GM15510 (cell line): Measurements from ENCODE around the gene PAFAH1B2.

Experiments used
- POLR2A ChIP-seq: IDR thresholded peaks from 3 replicates; pipeline ENCODE4 v1.6.1; 2011; ENCODE audit warnings: borderline replicate concordance; ENCODE audit not compliant: insufficient read length; ENCODE audit errors: extremely low read depth

Gene PAFAH1B2

DNA sequence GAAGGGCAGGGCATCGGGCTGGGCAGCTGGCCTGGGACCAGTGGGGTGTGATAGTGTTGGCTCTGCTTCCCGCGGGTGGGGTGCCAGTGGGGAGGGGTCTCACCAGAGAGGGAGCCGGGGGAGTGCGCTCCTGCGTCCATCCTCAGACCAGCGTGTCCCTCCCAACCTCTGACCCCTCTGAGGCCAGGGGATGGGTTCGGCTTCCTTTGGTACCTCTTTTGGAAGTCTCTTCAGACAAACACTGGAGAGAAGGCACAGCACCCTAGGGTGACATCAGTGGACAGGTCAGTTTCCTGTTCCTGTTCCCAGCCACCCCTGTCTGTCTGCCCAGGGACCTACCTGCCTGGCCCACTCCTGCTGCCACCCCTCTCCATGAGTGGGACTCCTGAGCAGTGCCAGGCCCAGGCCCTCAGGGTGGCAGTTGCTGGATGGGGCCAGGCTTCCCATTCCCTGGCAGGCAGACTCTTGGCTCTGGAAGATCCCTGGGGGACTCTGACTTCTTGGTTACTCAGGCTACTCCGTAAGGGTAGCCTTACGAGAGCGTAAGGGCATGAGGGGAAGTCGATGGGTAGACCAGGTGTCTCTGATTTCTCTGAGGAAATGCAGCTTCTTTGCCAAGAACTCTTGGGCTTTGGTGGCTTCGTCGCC is 57.7 kb downstream of the PAFAH1B2 start:
- no peak for TF ChIP-seq POLR2A

DNA sequence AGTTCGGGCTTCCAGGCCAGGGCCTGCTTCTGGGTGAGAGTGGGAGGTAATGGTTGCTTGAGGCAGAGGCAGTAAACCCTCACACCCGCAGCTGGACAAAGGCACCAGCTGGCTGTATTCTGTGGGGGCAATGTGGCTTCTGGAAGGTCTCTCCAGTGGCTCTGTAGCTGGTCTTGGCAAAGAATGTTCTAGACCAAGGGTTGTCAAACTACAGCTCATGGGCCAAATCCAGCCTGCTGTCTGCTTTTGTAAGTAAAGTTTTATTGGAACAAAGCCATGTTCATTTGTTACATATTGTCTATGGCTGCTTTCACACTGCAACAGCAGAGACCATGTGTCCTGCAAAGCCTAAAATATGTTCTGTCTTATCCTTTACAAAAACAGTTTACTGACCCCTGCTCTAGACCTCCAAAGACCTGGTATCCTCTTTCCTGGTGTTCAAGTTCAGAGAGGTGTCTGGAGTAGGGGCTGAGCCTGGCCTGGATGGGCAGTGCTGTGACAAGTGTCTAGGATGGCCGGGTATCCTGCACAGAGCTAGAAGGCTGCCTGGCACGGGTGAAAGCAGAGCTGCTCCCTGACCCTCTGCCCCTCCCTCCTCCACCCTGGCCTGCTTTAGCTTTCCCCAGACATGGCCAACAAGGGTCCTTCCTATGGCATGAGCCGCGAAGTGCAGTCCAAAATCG is 58.4 kb downstream of the PAFAH1B2 start:
- no peak for TF ChIP-seq POLR2A

DNA sequence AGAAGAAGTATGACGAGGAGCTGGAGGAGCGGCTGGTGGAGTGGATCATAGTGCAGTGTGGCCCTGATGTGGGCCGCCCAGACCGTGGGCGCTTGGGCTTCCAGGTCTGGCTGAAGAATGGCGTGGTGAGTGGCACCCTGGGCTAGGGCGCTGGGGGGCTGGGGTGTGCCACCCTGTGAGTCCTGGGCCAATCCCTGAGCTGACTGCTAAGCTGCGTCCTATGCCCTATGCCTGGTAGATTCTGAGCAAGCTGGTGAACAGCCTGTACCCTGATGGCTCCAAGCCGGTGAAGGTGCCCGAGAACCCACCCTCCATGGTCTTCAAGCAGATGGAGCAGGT is 59.0 kb downstream of the PAFAH1B2 start:
- TF ChIP-seq POLR2A: no peak

DNA sequence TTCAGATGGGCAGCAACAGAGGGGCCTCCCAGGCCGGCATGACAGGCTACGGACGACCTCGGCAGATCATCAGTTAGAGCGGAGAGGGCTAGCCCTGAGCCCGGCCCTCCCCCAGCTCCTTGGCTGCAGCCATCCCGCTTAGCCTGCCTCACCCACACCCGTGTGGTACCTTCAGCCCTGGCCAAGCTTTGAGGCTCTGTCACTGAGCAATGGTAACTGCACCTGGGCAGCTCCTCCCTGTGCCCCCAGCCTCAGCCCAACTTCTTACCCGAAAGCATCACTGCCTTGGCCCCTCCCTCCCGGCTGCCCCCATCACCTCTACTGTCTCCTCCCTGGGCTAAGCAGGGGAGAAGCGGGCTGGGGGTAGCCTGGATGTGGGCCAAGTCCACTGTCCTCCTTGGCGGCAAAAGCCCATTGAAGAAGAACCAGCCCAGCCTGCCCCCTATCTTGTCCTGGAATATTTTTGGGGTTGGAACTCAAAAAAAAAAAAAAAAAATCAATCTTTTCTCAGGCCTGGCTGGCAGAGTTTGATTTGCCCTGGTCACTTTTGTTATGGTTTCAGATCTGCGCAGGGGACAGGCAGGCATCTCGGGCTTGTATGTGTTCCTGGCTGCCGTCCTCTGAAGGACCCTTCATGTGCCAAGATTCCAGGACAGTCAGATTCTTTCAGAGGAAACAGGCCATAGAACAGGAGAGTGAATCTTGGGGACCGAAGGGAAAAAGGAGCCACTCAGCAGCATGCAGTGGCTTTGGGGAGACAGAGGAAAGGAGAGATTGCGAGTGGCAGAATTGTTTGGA is 60.4 kb downstream of the PAFAH1B2 start:
- TF ChIP-seq POLR2A: no peak

DNA sequence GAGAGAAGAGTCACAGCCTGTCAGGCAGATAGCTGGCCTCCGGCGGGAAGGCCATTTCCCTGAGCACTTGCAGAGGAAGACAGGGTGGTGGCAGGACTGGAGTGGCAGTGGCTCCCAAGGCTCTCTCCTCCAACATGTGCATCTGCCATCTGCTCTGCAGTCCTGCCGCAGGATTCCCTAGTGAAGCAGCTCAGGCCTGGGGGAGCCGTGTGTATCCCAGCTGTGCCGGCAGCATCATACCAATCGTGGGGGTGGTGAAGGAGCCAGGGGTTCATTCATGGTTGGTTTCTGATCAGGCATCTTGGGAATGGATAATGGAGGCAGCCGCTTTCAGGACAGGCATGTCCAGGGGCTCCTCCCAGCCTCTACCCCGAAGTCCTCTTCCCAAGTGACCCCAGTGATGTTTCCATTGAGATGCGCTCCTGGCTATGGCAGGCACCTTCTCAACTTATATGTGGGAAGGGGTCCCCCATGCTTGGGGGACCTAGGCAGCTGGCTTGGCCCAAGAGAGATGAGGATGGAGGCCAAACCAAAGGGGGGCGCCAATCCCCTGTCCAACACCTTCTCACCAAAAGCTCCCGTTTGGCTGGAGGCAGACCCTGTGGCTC is 61.2 kb downstream of the PAFAH1B2 start:
- no peak for TF ChIP-seq POLR2A

DNA sequence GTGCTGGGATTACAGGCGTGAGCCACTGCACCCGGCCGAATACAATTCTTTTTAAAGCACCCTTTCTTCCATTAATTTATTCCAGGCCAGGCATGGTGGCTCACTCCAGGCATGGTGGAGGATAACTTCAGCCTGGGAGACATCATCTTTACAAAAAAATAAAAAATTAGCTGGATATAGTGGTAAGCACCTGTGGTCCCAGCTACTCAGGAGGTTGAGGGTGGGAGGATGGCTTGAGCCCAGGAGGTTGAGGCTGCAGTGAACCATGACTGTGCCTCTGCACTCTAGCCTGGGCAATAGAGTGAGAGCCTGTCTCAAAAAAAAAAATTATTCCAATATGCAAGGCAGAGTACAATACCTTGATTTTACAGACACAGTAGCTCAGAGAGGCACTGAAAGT is 66.5 kb downstream of the PAFAH1B2 start:
- TF ChIP-seq POLR2A: no peak

DNA sequence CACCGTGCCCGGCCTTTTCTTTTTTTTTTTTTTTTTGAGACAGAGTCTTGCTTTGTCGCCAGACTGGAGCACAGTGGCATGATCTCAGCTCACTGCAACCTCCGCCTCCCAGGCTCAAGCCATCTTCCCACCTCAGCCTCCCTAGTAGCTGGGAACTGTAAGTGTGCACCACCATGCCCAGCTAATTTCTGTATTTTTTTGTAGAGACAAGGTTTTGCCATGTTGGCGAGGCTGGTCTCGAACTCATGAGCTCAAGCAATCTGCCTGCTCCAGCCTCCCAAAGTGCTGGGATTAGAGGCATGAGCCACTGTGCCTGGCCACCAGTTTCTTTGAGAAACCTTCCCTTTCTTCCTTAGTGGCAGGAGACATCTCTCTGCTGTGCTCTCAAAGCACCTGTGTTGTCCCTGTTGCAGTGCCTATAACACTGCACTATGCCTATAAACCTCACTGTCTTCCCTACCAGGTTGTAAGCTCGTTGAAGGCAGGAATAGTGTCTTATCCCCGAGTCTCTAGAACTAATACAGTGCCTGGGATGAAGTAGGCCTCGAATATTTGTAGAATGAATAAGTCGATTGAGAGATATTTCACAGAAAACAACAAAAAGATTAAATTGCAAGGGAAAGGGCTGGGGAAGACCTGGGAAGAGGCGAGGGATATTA is 68.7 kb downstream of the PAFAH1B2 start:
- no peak for TF ChIP-seq POLR2A

DNA sequence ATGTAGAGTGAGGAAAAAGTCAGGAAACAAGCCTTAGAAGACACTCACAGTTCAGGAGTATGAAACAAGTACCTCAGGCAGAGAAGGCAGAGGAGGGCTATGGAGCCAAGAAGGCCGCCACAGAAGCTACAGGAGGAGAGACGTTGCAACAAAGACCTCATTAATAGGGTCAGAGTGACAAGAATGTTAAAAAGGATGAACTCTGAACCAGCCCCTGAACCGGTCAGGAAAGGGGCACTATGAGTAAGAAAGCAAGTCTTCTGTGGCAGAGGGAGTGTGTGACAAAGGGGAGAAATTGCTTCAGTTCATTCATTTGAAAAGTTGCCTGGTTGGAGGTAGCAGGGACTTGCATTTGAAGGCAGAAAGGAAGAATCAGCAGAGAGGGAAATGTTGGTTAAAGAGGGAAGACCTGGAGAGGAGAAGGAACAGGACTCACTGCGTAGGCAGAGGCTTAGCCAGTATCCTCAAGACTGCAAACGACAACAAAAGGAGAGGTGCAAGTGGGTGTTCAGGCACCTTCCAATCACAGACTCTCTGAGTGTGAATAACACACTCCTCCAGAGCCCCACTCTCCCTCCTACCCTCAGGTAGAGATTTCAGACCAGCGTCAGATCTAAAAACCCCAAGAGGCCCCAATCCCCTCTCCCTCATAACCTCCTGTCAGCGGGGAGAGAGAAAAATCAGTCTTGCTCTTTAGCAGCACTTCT is 70.5 kb downstream of the PAFAH1B2 start:
- no peak for TF ChIP-seq POLR2A

DNA sequence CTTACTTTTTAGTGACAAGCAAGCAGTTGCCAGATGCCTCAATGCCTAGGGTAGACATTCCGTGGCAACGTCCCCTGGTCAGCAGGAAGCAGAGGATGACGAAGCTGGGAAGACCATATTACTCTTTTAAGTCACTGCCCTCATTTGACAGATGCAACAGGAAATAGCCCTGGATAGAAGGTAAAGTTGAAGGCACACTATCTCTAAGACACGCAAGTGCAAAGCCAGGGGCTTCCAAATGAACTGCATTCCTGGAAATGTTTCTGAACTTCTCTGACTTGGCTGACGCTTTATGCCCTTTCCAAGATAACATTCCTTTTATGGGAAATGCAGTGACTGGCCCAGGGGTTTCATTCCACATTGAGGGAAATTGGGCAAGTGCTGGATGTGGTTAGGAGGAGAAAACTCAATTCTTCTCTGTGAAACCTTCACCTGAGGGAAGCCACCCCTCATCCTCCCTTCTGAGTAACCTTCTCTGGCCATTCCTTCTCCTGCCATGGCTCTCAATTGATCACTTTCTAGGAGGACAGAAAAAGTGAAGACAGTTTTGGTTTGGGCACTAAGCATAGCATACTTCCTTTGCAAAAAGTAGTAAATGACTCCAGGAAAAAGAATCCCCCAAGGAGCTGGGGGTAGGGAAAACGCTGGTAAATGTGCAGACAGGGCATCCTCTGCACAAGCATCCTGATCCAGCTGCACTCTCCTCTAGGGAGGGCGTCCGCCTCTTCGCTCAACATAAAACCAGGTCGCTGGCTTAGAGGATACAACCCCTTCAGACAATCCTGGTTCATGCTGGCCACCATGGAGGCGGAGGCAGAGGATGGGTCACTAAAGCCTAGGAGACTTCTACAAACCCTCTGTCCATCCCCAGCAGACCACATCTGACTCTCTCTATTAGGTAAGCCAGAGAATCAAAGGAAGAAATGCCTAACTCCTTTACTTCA is 73.3 kb downstream of the PAFAH1B2 start:
- TF ChIP-seq POLR2A: no peak

DNA sequence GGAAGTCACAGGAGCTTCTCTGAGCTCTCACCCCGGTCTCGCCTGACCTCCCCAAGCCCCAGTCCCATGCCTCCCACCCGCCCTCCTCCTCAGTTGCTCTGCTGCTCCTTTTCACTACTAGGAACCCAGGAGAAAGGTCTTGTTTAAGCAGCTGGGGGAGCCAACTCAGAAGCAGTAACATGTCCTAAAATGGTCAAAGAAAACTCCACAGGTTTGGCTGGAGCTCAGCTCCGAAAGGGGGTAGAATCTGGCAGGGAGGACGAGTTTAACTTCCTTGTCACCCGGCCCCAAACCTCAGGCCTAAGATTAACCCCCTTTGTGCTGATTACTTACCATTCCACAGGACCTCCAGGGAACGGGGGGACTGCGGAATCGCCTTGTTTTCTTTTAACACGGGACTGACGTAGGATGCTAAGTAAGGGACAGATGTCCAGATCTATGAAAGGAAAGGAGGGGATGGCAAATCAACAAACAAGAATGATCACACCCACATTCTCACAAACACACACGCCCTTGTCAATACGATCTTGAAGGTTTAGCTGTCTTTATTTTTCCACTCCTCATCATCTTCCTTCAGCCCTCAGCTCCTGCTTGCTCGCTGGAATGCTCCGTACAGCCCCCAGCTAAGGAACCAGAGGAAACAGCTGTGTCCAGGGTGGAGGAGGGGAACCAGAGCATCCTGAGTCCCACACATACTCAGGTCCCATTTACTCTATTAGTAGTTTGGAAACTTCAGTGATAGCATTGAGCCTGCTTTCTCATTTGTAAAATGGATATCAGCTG is 74.2 kb downstream of the PAFAH1B2 start:
- TF ChIP-seq POLR2A: no peak

DNA sequence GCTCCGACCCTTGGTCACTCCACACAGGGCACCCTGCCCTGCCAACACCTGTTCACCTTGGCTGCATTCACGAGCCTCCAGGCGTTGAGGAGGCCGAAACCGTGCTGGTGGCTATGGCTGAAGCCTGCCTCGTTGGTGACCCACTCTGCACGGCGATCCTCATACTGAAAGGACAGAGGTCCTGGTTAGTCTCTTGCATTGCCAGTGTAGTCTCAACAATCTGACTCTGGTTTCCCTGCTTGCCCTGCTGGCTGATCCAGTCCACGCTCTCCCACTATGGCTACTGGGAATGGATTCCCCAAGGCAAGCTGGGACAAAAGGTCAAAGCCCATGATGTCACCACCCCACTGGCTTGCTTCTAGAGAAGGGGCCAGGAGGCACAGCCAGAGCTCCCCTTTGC is 74.9 kb downstream of the PAFAH1B2 start:
- TF ChIP-seq POLR2A: no peak

DNA sequence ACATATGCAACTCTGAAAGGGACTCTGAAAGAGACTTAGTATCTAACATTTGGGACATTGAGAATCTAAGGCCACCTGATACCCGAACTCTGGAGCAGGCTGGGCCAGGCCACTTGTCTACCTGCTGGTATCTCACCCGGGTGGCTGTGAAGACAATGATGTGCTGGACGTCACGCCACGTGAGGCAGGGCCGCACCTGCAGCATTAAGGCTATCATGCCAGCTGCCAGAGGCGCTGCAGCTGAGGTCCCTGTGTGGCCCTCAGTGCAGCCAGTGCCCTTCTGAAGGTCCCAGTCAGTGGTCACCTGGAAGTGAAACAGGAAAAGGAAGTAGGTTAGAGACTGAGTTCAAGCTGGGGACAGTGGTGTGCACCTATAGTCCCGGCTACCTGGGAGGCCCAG is 75.4 kb downstream of the PAFAH1B2 start:
- no peak for TF ChIP-seq POLR2A
